Islet of Langerhans (tissue), 1 donor: Measurements from ENCODE around the gene CHRM5.
A peak's percentile ranks its signal among the peaks of the same experiment; 100 is the strongest.

Experiments
- FAIRE-seq: peaks from one replicate; lab custom pipeline; 2011; peaks lifted over from hg19 to GRCh38; lab: Jason Lieb, UNC

Gene CHRM5

GRCh38 chr15:34102175-34102925 is 134.1 kb downstream of the CHRM5 start:
- FAIRE-seq: peak; percentile 17

- no peak for FAIRE-seq
These were observed 138.1 kb downstream of the CHRM5 start for GRCh38 chr15:34106423-34106822.

GRCh38 chr15:34107315-34107714 is 139.0 kb downstream of the CHRM5 start:
- FAIRE-seq: no peak

- peak; percentile 90 for FAIRE-seq
These were observed 141.7 kb downstream of the CHRM5 start for GRCh38 chr15:34109797-34110663.

- FAIRE-seq: no peak
These were observed 143.2 kb downstream of the CHRM5 start for GRCh38 chr15:34111488-34111887.

GRCh38 chr15:34114215-34114614 is 145.9 kb downstream of the CHRM5 start:
- no peak for FAIRE-seq

GRCh38 chr15:34114739-34115138 is 146.4 kb downstream of the CHRM5 start:
- FAIRE-seq: no peak

- no peak for FAIRE-seq
These were observed 148.3 kb downstream of the CHRM5 start for GRCh38 chr15:34116620-34117019.
